Peyer's patch (tissue), 4 donors: ENCODE measurements around the gene SIRPD. TPM values are rescaled to one million over a fixed set of nuclear protein-coding genes. Genes with fewer than 3 reads are reported as not detected.

Source experiments
- DNase-seq, 3 donors: peaks; one replicate each; pipeline ENCODE4 v3.0.0-alpha.2; 2017 to 2019
- H3K27ac ChIP-seq, 4 donors: fragments of 200-600 bp; sonication (generic); one replicate each; pipeline ENCODE4 v1.5.1; 2016 to 2019
- H3K27me3 ChIP-seq, 2 donors: fragments of 200-600 bp; sonication (generic); one replicate each; pipeline ENCODE4 v1.5.1; 2019
- H3K36me3 ChIP-seq, 3 donors: fragments of 200-600 bp; sonication (generic); one replicate each; pipeline ENCODE4 v1.5.1; 2016 to 2019
- H3K4me1 ChIP-seq, 4 donors: fragments of 200-600 bp; sonication (generic); one replicate each; pipeline ENCODE4 v1.5.1; 2016 to 2019
- H3K4me3 ChIP-seq, 4 donors: fragments of 200-600 bp; sonication (generic); 1 replicate in 3 of 4; 2 replicates in 1 of 4; pipeline ENCODE4 v1.5.1; 2016 to 2019; ENCODE audit warnings: mild to moderate bottlenecking in 1 of 4
- H3K9me3 ChIP-seq, 4 donors: fragments of 200-600 bp; sonication (generic); one replicate each; pipeline ENCODE4 v1.5.1; 2016 to 2019; ENCODE audit warnings: mild to moderate bottlenecking in 1 of 4
- CTCF ChIP-seq, 6 experiments: fragments of 450-650 bp in 4 of 6; fragments of 200-600 bp in 2 of 6; sonication (generic) in 1 of 6; IDR thresholded peaks; one replicate each; pipeline ENCODE4 v1.5.1; 2017 to 2019; ENCODE audit warnings: antibody characterized with exemption in 6 of 6, mild to moderate bottlenecking in 3 of 6, moderate library complexity in 1 of 6
- POLR2A ChIP-seq, 2 donors: fragments of 450-650 bp; IDR thresholded peaks; one replicate each; pipeline ENCODE4 v1.5.1; 2017; ENCODE audit warnings: antibody characterized with exemption in 2 of 2, mild to moderate bottlenecking in 2 of 2, moderate library complexity in 2 of 2
- total RNA-seq, 4 donors: library from RNA; depleted of rRNA; stranded (reverse); fragments of >200 nt; gene quantifications; one replicate each; pipeline ENCODE4 v1.1.0, GENCODE V29; 2016

The SIRPD gene
- total RNA-seq = not detected

- H3K9me3 ChIP-seq = no peaks in the 10 kb centered on the region
- no peak within 1 kb of the TSS for H3K4me3 ChIP-seq
- DNase-seq = no peak
- no peak within 1 kb of the TSS for H3K27ac ChIP-seq
- H3K4me1 ChIP-seq = no peaks in the 10 kb centered on the region
- no peaks in the 10 kb centered on the region for H3K27me3 ChIP-seq
- TF ChIP-seq POLR2A (IDR thresholded peaks at IDR 0.05) (no peak), CTCF (IDR thresholded peaks at IDR 0.05) (no peak)
- no peaks in the 10 kb centered on the region for H3K36me3 ChIP-seq
These were observed at the start of gene SIRPD for GRCh38 chr20:1557605-1558004. Gene SIRPD, minus strand, starts transcription at chr20:1557705. Its CDS starts 52 bp downstream, at chr20:1557653.

GRCh38 chr20:1600736-1601135 is 43.2 kb upstream of the SIRPD start:
- TF ChIP-seq POLR2A (IDR thresholded peaks at IDR 0.05) (no peak), CTCF (IDR thresholded peaks at IDR 0.05) (no peak)
- Histone ChIP-seq H3K4me3 (no peak overlapping the region), H3K4me1 (no peaks in the 10 kb centered on the region), H3K36me3 (no peaks in the 10 kb centered on the region), H3K9me3 (no peaks in the 10 kb centered on the region), H3K27ac (no peak overlapping the region), H3K27me3 (no peaks in the 10 kb centered on the region)
- no peak for DNase-seq

- TF ChIP-seq POLR2A (IDR thresholded peaks at IDR 0.05) (no peak), CTCF (IDR thresholded peaks at IDR 0.05) (no peak)
- no peak for DNase-seq
- H3K9me3 ChIP-seq = no peaks in the 10 kb centered on the region
- H3K4me3 ChIP-seq = no peak overlapping the region
- no peaks in the 10 kb centered on the region for H3K27me3 ChIP-seq
- no peaks in the 10 kb centered on the region for H3K4me1 ChIP-seq
- H3K27ac ChIP-seq = no peak overlapping the region
- H3K36me3 ChIP-seq = no peaks in the 10 kb centered on the region
These were observed 37.8 kb upstream of the SIRPD start for GRCh38 chr20:1595333-1595732.

DNA sequence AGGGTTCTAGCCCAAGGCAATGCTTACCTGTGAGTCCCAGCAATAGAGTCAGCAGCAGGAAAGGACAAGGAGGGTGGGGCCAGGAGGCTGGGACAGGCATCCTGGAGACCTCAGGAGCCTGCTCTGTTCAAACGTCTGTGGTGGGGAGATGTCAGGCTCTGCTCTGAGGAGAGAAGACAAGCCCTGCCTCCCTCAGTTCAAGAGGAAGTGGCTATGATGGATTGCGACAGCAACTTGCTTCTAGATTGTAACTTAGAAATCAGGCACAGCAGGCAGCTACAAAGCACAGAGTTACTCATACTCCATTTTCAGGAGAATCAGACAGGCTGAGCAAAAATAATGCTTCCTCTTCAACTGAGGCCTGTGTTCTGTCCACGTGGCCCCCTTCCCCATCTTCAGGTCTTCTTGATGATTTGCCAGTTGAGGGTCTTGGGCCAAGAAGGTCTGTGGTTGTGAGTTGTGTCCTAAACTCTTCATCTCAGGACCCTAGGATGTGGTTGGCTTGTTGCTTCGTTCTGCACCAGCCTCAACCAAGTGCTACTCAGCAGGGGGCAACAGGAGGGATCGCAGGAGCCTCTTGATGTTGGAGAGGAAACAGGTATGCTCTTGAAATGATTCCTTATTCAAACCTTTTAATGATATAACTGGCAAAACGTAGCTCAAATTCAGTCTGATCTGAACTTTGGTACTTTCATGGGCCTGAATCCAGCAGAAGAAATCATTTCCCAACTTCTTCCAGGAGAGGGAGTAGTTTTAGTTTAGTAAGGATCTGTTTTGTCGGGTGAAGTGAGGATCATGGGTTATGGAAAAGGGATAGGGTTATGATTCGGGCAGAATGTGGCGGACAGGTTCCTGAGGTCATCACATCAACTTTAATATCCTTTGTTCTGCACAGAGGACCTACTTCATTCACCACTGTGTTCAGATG is 31.3 kb upstream of the SIRPD start:
- Histone ChIP-seq H3K27ac (peak overlapping the region in 1 of 4 donors; percentile 30), H3K4me3 (no peak overlapping the region), H3K36me3 (no peaks in the 10 kb centered on the region), H3K27me3 (no peaks in the 10 kb centered on the region), H3K9me3 (no peaks in the 10 kb centered on the region), H3K4me1 (no peaks in the 10 kb centered on the region)
- DNase-seq = peak in 1 of 3 donors; percentile 57
- TF ChIP-seq POLR2A (IDR thresholded peaks at IDR 0.05) (no peak), CTCF (IDR thresholded peaks at IDR 0.05) (peak in 1 of 6 experiments; percentile 30)

GRCh38 chr20:1587781-1588532 is 30.5 kb upstream of the SIRPD start:
- Histone ChIP-seq H3K4me3 (no peak overlapping the region), H3K27ac (peak overlapping the region in 1 of 4 donors; percentile 30), H3K36me3 (no peaks in the 10 kb centered on the region), H3K27me3 (no peaks in the 10 kb centered on the region), H3K9me3 (no peaks in the 10 kb centered on the region), H3K4me1 (no peaks in the 10 kb centered on the region)
- DNase-seq = no peak
- no peak for TF ChIP-seq CTCF (IDR thresholded peaks at IDR 0.05)
- no peak for TF ChIP-seq POLR2A (IDR thresholded peaks at IDR 0.05)
